Fibroblast of mammary gland (primary cell): Measurements from ENCODE around the gene SCAPER.
"Not testable (repeated sequence)": the region's sequence is repeated elsewhere in the genome, so short reads cannot be mapped to it uniquely, and the experiment has no call there.

Experiments used
- DNase-seq: peaks from one replicate; pipeline ENCODE4 v3.0.0-alpha.2; 2010; ENCODE audit warnings: low read depth
- H3K4me3 ChIP-seq: 2 replicates; pipeline ENCODE4 v1.5.1; 2011; ENCODE audit warnings: low read depth, mild to moderate bottlenecking, low read length, moderate library complexity; ENCODE audit not compliant: control insufficient read depth
- TF ChIP-seq, protein P1 (sequence below): conservative IDR thresholded peaks from 2 replicates; pipeline ENCODE4 v1.5.1; 2011; ENCODE audit warnings: low read depth, low read length, inconsistent platforms; ENCODE audit not compliant: control insufficient read depth, insufficient read depth

The SCAPER gene

DNA sequence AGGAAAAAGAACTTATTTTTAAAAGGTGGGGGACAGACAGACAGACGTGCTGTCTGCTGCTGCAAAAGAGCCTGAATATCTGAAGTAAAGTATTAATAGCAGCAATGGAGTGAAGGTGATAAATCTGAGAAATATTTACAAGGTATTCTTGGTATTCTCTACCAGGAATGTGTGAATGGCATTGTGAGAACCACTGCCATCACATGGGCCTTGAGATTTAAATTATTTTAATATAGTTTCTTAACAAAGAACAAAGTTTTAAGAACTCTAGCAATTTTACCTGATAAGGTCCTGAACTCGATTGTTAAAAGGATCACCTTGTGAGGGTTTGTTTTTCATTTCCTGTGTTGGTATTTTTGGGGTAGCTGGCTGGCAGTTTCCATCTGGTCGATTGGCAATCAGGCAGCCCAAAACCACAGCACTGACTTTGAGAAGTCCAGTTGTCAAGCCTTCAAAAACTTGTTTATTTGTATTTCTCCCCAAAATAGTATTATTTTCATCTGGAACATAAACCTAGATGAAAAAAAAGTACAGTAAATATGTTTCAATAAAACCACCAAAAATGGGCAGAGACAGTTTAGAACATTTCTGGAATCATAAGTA lies 471.2 kb downstream of the SCAPER start:
- no peak for DNase-seq
- TF ChIP-seq, protein P1, sequence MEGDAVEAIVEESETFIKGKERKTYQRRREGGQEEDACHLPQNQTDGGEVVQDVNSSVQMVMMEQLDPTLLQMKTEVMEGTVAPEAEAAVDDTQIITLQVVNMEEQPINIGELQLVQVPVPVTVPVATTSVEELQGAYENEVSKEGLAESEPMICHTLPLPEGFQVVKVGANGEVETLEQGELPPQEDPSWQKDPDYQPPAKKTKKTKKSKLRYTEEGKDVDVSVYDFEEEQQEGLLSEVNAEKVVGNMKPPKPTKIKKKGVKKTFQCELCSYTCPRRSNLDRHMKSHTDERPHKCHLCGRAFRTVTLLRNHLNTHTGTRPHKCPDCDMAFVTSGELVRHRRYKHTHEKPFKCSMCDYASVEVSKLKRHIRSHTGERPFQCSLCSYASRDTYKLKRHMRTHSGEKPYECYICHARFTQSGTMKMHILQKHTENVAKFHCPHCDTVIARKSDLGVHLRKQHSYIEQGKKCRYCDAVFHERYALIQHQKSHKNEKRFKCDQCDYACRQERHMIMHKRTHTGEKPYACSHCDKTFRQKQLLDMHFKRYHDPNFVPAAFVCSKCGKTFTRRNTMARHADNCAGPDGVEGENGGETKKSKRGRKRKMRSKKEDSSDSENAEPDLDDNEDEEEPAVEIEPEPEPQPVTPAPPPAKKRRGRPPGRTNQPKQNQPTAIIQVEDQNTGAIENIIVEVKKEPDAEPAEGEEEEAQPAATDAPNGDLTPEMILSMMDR, result no peak
- H3K4me3 ChIP-seq, result no peak overlapping the region

DNA sequence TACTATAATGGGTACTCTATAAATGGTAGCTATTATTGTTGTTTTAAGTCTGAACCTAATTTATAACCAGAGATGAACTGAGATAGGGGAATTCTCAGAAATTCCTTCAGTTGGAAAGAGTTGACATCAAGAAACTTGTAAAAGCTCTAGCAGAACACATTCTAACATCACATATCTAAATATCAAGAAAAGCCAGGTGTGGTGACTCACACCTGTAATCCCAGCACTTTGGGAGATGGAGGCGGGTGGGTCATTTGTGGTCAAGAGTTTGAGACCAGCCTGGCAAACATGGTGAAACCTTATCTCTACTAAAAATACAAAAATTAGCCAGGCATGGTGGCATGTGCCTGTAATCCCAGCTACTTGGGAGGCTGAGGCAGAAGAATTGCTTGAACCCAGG lies 472.1 kb downstream of the SCAPER start:
- DNase-seq, result not testable (repeated sequence)

DNA sequence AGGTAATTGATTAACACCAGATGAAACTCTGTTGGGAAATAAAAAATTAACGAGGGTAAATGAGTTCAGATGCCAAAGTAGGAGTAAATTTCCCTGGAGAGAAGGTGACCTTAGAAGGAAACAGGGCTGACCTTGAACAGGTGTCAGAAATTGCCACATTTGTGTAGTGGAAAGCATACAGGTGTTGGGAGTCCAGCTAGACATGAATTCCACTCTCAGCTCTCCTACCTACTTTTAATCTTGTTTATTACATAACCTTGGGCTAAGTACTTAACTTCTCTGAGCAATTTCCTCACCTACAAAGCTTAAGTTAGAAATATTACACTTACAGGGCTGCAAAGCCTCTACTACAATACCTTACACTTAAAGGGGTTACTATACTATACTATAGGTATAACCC lies 472.5 kb downstream of the SCAPER start:
- no peak overlapping the region for H3K4me3 ChIP-seq
- no peak for DNase-seq
- TF ChIP-seq, protein P1, result no peak

More for the DNA sequence above, 472.1 kb downstream of the SCAPER start:
- not testable (repeated sequence) for H3K4me3 ChIP-seq

DNA sequence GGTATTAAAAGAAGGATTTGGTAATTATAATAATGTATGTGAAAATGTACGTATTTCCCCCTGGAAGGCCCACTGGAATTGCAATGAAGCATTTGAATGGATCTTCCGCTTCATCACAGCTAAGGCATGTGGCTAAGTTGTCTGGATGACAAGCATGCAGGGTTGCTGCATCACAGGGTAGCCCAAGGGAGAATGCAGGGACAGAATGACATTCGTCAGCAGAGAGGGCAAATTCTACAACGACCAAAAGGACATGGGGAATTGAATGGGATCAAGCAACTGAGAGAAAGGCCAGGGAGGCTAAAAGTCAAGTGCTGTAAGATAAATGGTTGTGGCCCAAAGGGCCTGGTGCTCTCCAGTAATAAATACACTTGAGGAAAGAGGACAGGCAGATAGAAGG lies 473.2 kb downstream of the SCAPER start:
- TF ChIP-seq, protein P1, result no peak
- no peak for DNase-seq
- no peak overlapping the region for H3K4me3 ChIP-seq

DNA sequence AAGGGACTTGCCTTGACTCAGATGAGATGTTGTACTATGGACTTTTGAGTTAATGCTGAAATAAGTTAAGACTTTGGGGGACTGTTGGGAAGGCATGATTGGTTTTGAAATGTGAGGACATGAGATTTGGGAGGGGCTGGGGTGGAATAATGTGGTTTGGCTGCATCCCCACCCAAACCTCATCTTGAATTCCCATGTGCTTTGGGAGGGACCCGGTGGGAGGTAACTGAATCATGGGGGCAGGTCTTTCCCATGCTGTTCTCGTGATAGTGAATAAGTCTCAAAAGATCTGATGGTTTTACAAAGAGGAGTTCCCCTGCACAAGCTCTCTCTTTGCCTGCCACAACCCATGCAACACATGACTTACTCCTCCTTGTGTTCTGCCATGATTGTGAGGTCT lies 474.4 kb downstream of the SCAPER start:
- DNase-seq, H3K4me3 ChIP-seq: not testable (repeated sequence)

DNA sequence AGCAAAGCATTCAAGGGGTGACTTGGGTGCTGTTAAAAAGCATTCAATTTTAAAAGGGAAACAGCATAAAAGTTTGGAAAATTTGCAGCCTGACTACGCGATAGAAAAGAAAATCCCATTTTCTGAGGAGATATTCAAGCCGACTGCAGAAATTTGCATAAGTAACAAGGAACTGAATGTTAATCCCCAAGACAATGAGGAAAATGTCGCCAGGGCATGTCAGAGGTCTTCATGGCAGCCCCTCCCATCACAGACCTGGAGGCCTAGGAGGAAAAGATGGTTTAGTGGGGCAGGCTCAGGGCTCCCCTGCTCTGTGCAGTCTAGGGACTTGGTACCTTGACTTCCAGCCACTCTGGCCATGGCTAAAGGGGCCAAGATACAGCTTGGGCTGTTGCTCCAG lies 475.5 kb downstream of the SCAPER start:
- no peak overlapping the region for H3K4me3 ChIP-seq
- TF ChIP-seq, protein P1, result no peak
- no peak for DNase-seq

DNA sequence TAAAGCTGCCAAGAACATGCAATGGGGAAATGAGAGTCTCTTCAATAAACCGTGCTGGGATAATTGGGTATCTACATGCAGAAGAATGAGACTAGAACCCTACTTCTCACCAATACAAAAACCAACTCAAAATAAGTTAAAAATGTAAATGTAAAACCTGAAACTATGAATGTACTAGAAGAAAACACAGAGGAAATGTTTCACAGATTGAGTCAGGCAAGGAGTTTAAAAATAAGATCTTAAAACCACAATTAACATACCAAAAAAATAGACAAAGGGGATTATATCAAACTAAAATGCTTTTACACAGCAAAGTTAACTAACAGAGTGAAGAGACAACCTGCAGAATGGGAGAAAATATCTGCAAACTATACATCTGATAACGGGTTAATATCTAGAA lies 478.2 kb downstream of the SCAPER start:
- H3K4me3 ChIP-seq, result no peak overlapping the region
- TF ChIP-seq, protein P1, result no peak
- no peak for DNase-seq
